Cardiac septum (tissue), 1 donor: ENCODE measurements around the gene NRG2. TPM values are rescaled to one million over a fixed set of nuclear protein-coding genes. Genes with fewer than 3 reads are reported as not detected.

Experiments
- DNase-seq: peaks from one replicate; pipeline ENCODE4 v3.0.0-alpha.2; 2020; ENCODE audit warnings: low spot score
- intact Hi-C: fragments of 100-400 bp; cut with DNase I; formaldehyde crosslinking; loops from one replicate; pipeline ENCODE4 v1.14.0; 2022
- total RNA-seq: library from RNA; stranded (reverse); fragmentation: NEBNext Ultra II Directional; extraction: Animal tissue kit (Norgen Biotek cat#: 25700); gene quantifications from one replicate; pipeline ENCODE4 v1.2.1, GENCODE V29; 2021
- donor health status: DM: no; HTN: no; CAD: no.

The NRG2 gene
- total RNA-seq, 1 donor from 2014 or later = 5.1 TPM

- intact Hi-C loops = no loop called here
- DNase-seq = no peak
Measured at GRCh38 chr5:139875957-139876356, 167.1 kb downstream of the NRG2 start.

DNA sequence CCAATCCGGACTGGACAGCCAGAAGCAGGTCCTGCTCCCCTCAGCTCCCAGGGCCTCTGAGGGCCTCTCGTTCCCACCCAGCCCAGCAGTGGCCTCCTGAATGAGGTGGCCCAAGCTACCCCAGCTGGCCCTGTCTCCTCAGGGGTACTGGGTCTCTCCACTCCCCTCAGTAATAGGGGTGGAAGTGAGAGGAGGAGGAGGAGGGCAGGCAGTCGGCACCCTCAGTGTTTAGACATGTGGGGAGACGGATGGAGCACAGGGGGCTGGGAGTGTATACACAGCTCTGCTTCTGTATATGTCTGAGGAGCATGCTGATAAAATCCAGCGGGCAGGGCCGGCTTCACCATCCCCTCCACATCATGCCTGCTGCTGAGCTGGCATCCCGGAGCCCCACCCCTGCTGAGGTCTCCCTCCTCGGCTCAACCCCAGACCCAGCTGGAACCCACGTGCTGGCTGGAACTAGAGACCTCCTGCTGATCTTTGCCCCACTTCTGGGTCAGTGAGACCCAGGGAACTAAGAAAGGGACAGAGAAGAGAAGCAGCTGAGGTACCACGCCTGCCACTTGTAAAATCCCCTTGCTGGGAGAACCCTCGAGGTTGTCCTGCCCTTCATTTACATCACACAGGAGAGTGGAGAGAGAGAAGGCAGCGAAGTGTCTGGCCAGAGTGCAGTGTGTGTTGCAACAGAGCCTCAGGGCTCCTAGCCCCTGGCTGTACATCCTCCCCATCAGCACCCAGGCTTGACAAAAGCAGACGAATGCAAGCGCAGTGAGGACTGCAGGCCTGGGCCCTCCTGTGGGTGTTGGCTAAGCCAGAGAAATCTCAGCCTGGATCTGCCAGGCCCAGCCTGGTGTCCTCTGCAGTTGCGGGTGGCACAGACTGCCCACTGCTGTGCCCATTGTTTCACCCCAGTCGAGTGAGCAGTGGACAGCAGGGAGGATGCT, 170.0 kb downstream of the NRG2 start:
- intact Hi-C loops = no loop called here
- DNase-seq = no peak

DNA sequence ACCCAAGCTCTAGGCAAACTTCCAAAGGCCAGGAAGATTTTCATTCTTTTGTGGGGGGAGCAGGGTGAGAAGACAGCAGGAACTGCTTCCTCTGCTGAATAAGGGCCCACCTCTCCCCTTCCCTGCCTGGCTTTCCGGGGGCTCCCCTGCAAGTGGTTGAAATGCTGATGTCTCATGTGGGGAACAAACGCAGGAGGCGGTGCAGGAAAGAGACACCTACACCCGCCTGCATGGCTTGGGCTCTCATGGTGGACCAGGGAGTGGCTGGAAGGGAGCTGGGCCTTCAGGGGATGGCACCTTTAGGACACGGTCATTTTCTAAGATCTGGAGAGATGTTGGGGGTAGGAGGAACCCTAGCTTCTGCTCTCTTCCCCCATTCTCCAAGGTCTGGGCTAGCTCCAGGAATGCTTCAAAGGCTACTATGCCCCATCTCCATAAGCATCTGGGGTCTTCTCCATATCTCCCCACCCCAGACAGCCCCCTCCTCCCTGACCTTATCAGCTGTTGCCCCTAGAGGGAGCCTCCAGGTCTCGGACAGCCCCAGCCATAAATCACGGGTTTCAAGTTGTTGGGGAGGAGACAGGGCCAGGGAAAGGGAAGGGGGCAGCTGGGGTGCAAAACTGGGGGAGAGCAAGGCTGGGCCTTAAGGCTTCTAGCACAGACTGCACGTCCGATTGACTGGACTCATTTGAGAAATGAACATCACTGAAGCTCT, 170.9 kb downstream of the NRG2 start:
- intact Hi-C loops = no loop called here

DNA sequence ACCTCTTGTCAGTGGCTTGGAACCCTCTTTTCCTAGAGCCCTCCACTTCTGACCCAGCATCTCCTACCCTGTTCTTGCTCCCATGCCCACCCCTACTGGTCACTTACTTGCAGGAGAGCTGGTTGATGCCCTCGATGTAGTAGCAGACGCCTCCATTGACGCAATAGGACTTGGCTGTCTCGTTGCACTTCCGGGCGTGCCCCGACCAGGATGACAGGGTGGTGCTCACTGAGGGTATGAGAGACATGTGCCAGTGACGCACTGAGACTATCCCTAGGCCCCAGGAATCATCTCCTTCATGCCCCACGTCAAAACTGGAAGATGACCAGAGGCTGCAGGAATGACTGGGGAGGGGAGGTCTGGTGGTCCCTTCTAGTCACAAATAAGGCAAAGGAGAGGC, 171.5 kb downstream of the NRG2 start:
- intact Hi-C loops = no loop called here
- no peak for DNase-seq

More for the DNA sequence above, 170.9 kb downstream of the NRG2 start:
- no peak for DNase-seq

DNA sequence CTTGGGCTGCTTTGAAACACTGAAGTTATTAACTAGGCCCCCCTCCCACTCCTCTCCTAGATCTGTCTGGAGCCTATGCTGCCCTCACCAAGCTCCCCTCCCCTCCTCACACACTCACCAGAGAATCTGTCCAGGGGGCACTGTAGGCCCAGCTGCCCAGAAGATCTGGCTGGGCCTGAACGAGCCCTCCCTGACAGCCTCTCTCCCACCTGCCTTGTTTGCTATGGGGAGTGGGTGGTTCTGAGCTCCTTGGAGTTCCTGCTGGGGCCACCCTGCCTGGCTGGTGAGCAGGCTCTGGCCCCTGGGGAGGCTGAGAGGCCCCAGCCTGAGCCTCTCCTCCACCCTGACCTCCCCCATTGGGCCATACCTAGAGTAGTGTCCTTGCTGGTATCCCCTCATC, 172.4 kb downstream of the NRG2 start:
- DNase-seq = no peak
- intact Hi-C loops = no loop called here

DNA sequence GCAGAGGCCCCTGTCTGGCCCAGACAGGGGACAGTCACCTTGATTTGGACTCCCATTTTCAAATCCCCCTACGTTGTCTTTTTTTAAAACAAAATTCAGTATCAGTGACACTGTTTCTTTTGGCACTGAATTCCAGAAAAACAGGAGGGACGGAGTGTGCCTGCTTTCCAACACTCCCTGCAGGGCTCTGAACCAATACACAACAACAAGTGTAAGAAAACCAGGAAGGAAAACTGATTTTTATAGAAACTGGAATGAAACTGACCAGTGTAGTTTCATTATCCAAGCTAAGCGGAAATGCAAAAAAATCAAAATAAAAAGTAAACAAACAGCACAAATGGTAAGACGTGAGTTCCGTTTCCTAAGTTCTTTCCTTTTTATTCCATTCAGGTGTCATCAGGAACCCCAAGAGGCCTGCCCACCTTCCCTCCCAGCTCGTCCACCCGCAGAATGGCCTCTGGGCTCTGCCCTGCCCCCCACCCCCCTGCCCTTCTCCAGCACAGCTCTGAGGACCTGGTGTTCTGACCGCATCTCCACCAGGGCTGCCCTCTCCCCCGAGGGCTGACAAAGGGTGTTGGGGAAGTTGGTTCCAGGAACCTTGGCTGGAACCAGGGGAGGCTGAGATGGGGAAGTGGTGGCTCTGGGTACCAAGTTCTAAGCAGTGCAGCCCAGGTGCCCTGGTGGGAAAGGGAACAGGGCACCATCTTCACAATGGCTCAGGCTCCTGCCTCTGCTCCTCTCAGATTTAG, 173.9 kb downstream of the NRG2 start:
- intact Hi-C loops = no loop called here
- DNase-seq = no peak

DNA sequence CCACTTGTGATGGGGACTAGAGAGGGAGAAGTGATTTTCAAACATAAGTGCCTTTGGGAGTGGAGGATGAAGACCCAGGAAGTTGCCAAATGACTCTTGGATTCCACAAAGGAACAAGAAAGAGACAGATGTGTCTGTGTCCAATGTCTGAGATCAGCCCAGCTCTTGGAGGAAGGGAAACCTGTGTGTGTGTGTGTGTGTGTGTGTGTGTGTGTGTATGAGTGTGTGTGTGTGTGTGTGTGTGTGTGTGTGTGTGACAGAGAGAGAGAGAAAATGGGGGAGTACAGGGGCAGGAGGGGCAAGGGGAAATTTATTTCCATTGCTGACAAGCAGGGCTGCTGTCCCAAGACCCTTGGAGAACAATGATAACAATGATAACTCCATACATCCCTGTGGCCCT, 175.5 kb downstream of the NRG2 start:
- intact Hi-C loops = no loop called here

DNA sequence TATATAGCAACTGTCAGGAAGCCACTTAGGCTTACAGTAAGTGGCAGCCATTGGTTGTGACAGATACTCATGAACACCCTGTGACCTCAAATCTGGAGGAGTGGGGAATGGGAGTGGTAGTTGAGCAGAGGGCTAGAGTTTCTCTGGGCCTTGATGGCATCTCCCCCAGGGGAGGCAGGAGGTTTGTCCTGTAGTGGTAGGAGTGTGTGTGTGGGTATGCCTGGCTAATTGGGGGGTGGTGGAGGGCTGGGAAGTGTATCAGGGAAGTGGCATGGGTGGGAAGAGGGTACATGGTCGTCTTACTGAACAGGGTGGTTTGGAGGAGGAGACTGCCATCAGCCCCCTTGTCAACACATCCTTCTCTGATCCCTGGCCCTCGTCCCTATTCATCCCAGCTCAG, 176.0 kb downstream of the NRG2 start:
- intact Hi-C loops = no loop called here
- no peak for DNase-seq

More for the DNA sequence above, 175.5 kb downstream of the NRG2 start:
- no peak for DNase-seq

- intact Hi-C loops = loop anchor here (1.0 to 5.0 kb wide), 3 partner anchors 78 to 292 kb away; no protein-coding TSS in a partner anchor
- no peak for DNase-seq
Measured at GRCh38 chr5:139864716-139865483, 178.2 kb downstream of the NRG2 start.

GRCh38 chr5:139863855-139864558, 179.1 kb downstream of the NRG2 start:
- intact Hi-C loops = loop anchor here (1.0 to 5.0 kb wide), 3 partner anchors 77 to 293 kb away; no protein-coding TSS in a partner anchor
- no peak for DNase-seq

DNA sequence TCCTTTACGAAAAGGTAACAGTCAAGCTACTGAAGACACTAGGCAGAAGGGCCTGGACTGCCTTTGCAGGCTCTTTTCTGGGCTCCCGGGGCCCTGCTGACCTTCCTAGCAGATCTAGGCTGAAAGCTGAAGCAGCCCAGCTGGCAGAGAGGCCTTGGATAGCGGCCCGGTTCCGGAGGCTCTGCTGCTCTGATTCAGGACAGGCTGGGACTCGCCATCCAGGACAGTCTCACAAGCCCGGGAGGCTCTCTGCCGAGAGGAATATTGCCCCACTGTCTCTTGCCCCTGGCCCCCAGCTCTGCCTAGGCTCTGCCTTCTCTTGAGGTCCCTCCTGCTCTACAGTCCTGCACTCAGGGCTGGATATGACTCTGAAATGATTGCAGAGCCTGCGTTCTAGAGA, 179.7 kb downstream of the NRG2 start:
- no peak for DNase-seq
- intact Hi-C loops = loop anchor here (5.0 kb wide), 2 partner anchors 104 to 294 kb away; no protein-coding TSS in a partner anchor

DNA sequence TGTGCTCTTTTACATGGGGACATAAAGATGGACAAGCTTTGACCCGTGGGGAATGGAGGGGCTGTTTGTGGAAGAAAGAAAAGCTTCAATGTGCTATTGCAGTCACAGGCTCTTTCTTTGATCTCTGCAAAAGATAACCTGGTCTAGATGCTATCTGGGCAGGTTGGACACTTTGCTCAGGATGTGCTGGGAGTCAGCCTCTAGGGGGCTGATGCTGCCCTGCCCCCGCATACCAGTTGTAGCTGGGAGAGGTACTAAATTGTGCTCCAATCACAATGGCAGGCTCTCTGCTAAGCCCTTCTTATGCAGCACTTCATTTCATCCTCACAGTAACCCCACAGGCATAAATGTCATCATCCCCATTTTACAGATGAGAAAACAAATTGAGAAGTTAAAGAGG, 180.3 kb downstream of the NRG2 start:
- intact Hi-C loops = loop anchor here (5.0 kb wide), 2 partner anchors 104 to 294 kb away; no protein-coding TSS in a partner anchor

DNA sequence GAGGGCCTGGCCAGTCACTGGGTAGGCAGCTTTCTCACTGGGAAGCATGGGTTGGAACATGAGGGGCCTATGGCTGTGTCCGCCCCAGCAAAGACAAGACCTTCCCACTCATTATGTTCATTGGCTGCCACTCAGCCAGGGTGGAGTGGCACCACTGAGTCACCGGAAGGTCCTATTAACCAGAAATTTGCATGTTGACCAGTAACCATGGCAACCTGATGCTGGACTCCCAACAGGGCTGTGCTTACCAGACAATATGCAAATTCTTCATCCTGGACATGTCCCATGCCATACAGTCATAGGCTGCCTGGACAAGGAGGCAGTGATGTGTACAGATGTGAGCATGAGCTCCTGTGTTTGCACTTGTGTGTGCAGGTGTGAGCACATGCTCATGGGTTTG, 180.8 kb downstream of the NRG2 start:
- DNase-seq = no peak
- intact Hi-C loops = loop anchor here (5.0 kb wide), 2 partner anchors 105 to 295 kb away; no protein-coding TSS in a partner anchor

More for the DNA sequence above, 180.3 kb downstream of the NRG2 start:
- DNase-seq = no peak

DNA sequence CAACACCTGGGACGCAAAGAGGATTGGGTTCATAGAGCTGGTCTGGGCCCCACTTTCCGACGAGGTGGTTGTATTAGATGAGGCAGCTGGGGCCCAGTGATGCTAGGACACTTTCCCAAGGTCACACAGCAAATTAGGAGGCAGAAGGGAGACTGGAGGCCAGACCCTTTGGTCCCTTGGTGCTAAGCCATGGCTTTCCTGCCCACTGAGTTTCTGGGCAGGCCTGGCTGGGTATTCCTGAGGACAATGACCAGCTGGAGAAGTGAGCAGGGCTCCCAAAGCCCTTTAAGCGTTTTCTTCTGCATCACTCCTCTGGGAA, 181.3 kb downstream of the NRG2 start:
- no peak for DNase-seq
- intact Hi-C loops = loop anchor here (5.0 kb wide), 2 partner anchors 105 to 295 kb away; no protein-coding TSS in a partner anchor

DNA sequence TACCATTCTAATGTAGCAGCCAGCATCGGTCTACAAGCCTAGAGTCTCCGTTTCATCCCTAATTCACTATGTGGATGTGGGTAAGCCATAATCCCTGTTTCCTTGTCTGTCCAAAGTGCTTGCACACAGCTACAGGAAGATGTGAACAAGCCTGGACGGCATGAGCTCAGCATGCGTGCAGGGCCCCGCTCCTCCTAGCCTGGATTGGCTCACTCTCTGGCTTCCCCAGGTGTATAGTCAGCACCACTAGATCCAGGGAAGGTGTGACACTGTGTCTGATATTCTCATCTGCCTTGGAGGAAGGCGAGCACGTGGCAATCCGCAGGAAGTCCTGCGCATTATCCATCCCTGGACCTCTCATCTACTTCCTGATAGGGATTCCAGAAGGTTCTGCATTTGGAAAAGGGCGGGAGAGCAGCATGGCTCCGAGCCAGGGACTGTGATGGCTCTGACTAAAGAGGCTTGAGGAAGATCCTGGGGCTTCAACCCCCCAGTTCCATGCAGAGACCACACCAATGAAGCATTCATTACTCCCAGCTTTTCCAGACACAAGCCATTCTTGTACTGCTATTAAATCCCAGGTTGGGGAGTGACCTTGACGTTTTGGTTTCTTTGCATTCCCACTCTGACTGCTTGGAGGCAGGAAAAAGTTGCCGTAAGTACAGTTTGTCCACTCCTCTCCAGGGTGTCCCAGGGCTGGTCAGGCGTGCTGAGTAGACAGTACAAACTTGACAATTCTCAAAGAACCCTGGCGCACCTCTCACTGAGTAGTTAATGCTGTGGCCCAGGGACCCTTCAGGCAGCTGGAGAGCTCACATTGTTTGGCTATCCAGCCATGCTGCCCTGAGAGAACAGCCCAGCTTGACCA, 181.8 kb downstream of the NRG2 start:
- no peak for DNase-seq
- intact Hi-C loops = loop anchor here (5.0 kb wide), 2 partner anchors 106 to 296 kb away; no protein-coding TSS in a partner anchor

DNA sequence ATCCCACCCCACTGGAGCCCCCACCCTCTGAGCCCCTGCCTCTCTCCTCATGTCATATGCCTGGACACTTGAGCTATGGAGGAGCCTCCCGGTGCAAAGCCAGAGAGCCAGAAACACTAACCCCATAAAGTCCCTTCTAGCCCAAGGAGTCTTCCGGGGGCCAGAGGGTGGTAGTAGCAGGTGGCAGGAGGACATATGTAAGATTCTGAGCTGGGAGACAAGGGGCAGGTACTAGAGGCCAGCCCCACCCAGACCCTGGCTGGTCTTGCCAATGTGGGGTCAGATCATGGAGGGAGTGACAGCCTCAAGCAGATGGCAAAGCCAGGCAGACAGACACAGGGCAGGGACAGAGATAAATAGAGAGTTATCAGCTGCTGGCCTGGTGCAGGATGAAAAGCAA, 184.1 kb downstream of the NRG2 start:
- intact Hi-C loops = no loop called here
- DNase-seq = no peak

- DNase-seq = no peak
- intact Hi-C loops = no loop called here
Measured at GRCh38 chr5:139856714-139857113, 186.4 kb downstream of the NRG2 start.
